SK-N-MC (cell line): ENCODE data around the gene VAV2.

Source experiments
- EZH2 ChIP-seq: fragments of 200-600 bp; sonication (generic); IDR thresholded peaks from one replicate; pipeline ENCODE4 v1.6.1; 2017; ENCODE audit warnings: antibody characterized with exemption
- POLR2AphosphoS5 ChIP-seq: IDR thresholded peaks from 2 replicates; pipeline ENCODE4 v1.6.1; 2012; ENCODE audit warnings: mild to moderate bottlenecking, low read depth, low read length, borderline replicate concordance

DNA sequence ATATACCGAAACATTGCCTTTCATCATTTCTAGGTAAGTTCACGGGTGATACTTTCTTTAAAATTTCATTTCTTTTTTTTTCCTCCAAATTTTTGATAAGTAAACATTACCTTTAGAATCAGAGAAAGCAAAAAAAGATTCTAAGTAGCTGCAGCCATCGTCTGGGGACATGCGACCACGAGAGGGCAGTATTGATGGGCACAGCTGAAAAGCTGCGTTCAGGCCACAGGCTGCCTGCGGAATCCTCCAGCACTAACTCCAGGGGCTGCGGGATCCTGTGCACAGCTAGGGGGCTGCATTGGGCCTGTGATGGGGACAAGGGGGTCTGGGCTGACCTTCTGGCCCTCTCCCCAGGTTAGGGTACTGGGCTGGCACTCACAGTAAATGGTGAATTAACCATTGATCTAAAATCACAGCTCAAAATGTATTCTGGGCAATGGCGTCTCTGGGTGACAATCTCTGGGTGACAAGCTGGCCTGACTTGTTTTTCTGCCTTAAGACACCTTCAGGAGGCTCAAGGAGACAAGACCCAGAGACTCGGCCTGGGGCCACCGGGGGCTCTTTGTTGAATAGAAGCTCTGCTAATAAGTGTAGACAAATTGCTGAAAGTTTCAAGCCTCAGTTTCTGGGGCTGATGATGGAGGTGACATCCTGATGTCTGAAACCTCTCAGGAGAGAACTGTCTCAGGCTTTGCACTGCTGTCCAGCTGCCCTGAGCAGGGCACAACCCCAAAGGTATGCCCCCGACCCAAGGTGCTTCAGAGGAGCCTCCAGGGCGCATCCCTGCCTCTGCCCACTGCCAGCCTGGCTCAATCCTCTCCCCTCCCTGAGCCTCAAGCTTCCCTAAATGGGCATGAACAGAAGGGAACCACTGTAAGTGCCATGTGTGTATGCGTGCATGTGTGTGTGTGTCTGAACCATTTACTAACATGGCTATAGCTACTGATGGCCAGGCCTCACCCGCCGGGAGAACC is 209.7 kb downstream of the VAV2 start:
- TF ChIP-seq POLR2AphosphoS5 (no peak), EZH2 (no peak)
